Progenitor cell of endocrine pancreas (in vitro differentiated cells): ENCODE measurements around the gene NAA38. TPM values are rescaled to one million over a fixed set of nuclear protein-coding genes. Genes with fewer than 3 reads are reported as not detected.
A peak's percentile ranks its signal among the peaks of the same experiment; 100 is the strongest.

ENCODE experiments used
- DNase-seq: peaks from one replicate; pipeline ENCODE4 v3.0.0; 2021; ENCODE audit warnings: low spot score; ENCODE audit not compliant: unreplicated experiment
- H3K27ac Mint-ChIP-seq: 2 replicates; pipeline ENCODE4 v1.8.0; 2021; ENCODE audit warnings: mild to moderate bottlenecking, moderate library complexity, mixed read lengths
- H3K27me3 Mint-ChIP-seq: 2 replicates; pipeline ENCODE4 v1.8.0; 2021; ENCODE audit warnings: mixed read lengths
- H3K36me3 Mint-ChIP-seq: 2 replicates; pipeline ENCODE4 v1.8.0; 2022; ENCODE audit warnings: mixed read lengths; ENCODE audit not compliant: insufficient read depth
- H3K4me1 Mint-ChIP-seq: 2 replicates; pipeline ENCODE4 v1.8.0; 2021; ENCODE audit warnings: low read depth, mixed read lengths
- H3K4me3 Mint-ChIP-seq: 2 replicates; pipeline ENCODE4 v1.8.0; 2021; ENCODE audit warnings: low read depth, mild to moderate bottlenecking, moderate library complexity, mixed read lengths
- H3K9me3 Mint-ChIP-seq: 2 replicates; pipeline ENCODE4 v1.8.0; 2021; ENCODE audit warnings: low read depth, mixed read lengths
- CTCF ChIP-seq: fragments of 200-600 bp; sonication (generic); IDR thresholded peaks from one replicate; pipeline ENCODE4 v1.5.0; 2021; ENCODE audit warnings: antibody characterized with exemption, mild to moderate bottlenecking; ENCODE audit not compliant: unreplicated experiment
- total RNA-seq: library from RNA; stranded (reverse); gene quantifications from 2 replicates; pipeline ENCODE4 v1.2.1, GENCODE V29; 2021

Gene NAA38
- total RNA-seq, 1 donor from 2014 or later, result 70.0 TPM

- TF ChIP-seq CTCF, result no peak
- no peak for DNase-seq
- H3K27me3 Mint-ChIP-seq, result peaks cover 28% of the 10 kb centered on the region
- H3K27ac Mint-ChIP-seq, result peak overlapping the region; percentile 99
- H3K36me3 Mint-ChIP-seq, result peaks cover 2% of the 10 kb centered on the region
- H3K9me3 Mint-ChIP-seq, result no peaks in the 10 kb centered on the region
- H3K4me3 Mint-ChIP-seq, result peak overlapping the region; percentile 90
- H3K4me1 Mint-ChIP-seq, result peaks cover 35% of the 10 kb centered on the region
Measured at GRCh38 chr17:7834542-7834956, 22.8 kb downstream of the NAA38 start.

GRCh38 chr17:7833795-7834541 is 23.4 kb downstream of the NAA38 start, which contains the start of gene KDM6B:
Gene KDM6B (plus strand): TSS chr17:7834217. CDS start chr17:7845555, 11,338 bp downstream.
- Mint-ChIP-seq H3K4me1 (peaks cover 29% of the 10 kb centered on the region), H3K36me3 (no peaks in the 10 kb centered on the region), H3K4me3 (peak within 1 kb of the TSS; percentile 90), H3K27me3 (peaks cover 33% of the 10 kb centered on the region), H3K27ac (peak within 1 kb of the TSS; percentile 99), H3K9me3 (no peaks in the 10 kb centered on the region)
- no peak for TF ChIP-seq CTCF
- DNase-seq, result peak; percentile 76

GRCh38 chr17:7833011-7833794 is 24.2 kb downstream of the NAA38 start:
- Mint-ChIP-seq H3K27me3 (peaks cover 33% of the 10 kb centered on the region), H3K36me3 (no peaks in the 10 kb centered on the region), H3K27ac (peak overlapping the region; percentile 81), H3K9me3 (no peaks in the 10 kb centered on the region), H3K4me3 (peak overlapping the region; percentile 76), H3K4me1 (peaks cover 24% of the 10 kb centered on the region)
- no peak for TF ChIP-seq CTCF
- no peak for DNase-seq

GRCh38 chr17:7832431-7832830 is 24.9 kb downstream of the NAA38 start:
- Mint-ChIP-seq H3K36me3 (no peaks in the 10 kb centered on the region), H3K9me3 (no peaks in the 10 kb centered on the region), H3K27ac (no peak overlapping the region), H3K27me3 (peaks cover 38% of the 10 kb centered on the region), H3K4me1 (peaks cover 20% of the 10 kb centered on the region), H3K4me3 (no peak overlapping the region)
- no peak for DNase-seq
- TF ChIP-seq CTCF, result no peak

- no peak overlapping the region for H3K4me3 Mint-ChIP-seq
- peaks cover 14% of the 10 kb centered on the region for H3K4me1 Mint-ChIP-seq
- H3K27me3 Mint-ChIP-seq, result peaks cover 47% of the 10 kb centered on the region
- H3K36me3 Mint-ChIP-seq, result no peaks in the 10 kb centered on the region
- no peak overlapping the region for H3K27ac Mint-ChIP-seq
- no peak for TF ChIP-seq CTCF
- H3K9me3 Mint-ChIP-seq, result no peaks in the 10 kb centered on the region
- DNase-seq, result no peak
Measured at GRCh38 chr17:7831233-7831632, 26.1 kb downstream of the NAA38 start.
